ENCODE data around the gene ACOX3.
"Not testable (repeated sequence)": the region's sequence is repeated elsewhere in the genome, so short reads cannot be mapped to it uniquely, and the experiment has no call there.

Gene ACOX3

GRCh38 chr4:8348071-8348470 lies 92.5 kb downstream of the ACOX3 start:
- DNase-seq: no peak

DNA sequence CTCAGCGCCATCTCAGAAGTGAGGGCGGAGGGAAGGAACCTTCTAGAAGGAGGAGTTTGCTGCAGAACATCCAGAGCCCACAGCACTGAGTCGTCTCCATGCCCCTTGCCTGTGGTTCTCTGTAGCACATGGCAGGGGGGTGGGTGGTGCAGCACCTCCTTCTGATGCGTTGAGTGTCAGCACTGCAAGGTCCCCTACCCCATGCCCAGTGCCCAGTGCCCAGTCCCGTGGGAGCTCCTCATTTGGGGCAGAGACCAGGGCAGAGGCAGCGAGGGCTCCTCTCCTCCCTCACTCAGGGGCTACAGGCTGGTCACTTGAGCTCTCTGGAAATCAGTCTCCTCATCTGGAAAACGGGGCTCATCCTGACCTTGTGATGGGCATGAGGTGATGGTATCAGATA lies 92.9 kb downstream of the ACOX3 start:
- no peak for DNase-seq

GRCh38 chr4:8346838-8347605 lies 93.5 kb downstream of the ACOX3 start:
- no peak for DNase-seq

DNA sequence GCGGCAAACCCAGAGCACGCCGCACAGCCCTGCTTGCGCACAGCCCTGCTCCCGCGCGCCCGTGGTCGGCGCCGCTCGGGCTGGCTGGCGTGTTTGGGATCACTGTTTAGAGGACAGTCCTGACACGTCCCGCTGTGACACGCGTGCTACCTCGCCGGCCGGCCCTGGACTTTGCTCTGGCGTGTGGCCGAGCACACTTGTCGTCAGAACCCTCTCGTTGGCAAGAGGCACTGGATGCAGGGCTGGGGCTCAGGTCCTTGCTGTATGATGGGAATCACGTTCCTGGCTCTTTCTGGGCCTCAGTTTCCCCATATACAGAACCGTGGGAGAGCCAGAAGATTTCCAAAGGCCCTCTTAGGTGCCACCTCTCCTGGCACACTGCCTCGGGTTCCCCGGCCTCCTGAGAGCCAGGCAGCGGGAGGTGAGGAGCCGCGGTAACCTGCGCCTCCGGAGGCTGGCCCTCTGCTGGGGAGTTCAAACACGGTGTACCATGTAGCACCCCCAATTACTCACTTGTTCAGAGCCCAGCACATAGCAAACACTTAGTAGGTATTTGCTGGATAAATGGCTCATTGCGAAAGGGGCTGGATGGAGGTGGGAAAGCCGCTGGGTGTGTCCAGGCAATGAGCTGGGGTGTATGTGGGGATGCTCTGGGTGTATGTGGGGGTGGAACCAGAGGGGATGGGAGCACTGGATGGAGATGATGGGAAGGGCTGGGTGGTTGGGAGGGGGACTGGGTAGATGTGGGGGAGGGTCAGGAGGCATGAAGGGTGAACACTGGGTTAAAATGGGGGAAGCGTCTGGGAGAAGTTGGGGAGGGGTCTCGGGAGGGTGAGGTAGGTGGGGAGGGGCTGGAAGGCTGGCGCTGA lies 94.3 kb downstream of the ACOX3 start:
- no peak for DNase-seq

GRCh38 chr4:8345053-8345945 lies 95.2 kb downstream of the ACOX3 start:
- no peak for DNase-seq

DNA sequence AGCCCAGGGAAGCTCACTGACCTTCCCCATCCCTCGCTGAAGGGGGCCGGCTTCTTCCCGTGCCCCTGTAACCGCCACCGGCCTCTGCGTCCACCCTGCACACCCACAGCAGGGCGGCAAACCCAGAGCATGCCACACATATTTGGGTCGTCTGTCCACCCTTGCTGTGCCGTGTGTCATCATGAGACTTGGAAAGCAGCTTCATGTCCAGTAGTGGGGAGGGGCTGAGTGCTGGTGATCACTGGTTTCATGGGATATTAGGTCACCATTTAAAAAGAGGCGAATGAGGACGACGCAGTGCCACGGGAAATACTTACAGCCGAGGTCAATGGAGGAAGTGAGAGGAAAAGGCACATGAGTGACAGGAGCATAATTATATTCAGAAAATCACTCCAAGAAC lies 96.1 kb downstream of the ACOX3 start:
- no peak for DNase-seq

DNA sequence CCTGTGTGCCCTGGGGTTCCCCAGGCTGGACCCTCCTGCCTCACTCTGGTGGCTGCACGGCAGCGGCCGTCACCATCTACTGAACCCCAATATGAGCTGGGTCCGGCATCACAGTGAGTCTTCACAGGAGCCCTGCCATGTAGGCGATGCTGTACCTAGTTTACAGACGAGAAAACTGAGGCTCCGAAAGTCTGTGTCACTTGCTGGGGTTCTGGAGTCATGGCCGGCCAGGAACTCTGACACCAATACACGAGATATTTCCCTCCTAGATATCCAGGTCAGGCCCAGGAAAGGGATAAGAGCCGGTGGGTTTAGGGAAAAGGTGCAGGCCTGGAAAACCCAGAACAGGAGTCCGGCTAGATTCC lies 96.6 kb downstream of the ACOX3 start:
- no peak for DNase-seq

DNA sequence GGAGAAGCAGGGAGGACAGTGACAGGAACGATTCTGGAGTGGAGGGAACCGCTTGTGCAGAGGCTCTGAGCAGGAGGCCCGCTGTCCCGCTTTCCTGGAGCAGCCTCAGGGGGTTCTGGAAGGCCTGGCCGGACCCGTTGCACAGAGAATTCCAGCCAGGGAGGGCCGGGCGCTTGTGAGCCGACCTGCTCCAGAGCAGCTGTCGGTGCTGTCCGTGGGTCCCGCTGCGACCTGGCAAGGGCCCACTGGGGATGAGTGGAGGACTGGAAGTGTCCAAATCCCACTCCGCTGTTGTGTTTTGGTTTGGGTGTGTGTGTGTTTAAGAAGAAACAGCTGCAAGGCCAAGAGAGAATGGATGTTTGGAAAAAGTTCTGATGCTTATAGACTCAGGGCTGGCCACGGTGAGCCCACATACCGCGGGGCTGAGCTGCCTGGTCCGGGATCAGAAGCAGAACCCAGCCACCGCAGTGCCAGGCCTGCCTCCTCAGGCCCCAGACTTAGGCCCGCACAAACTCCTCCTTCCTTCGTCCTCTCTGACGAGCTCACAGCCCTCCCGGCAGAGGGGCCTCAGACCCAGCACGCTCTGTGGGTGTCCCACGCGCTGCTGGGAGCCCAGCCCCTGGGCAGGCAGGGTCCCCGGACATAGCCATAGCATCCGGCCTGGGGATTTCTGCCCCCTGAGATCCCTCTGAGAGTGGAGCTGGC lies 97.1 kb downstream of the ACOX3 start:
- no peak for DNase-seq

GRCh38 chr4:8342651-8343261 lies 97.8 kb downstream of the ACOX3 start:
- DNase-seq: no peak

- DNase-seq: no peak
Measured at GRCh38 chr4:8341691-8342090, 98.8 kb downstream of the ACOX3 start.

GRCh38 chr4:8341281-8341680 lies 99.2 kb downstream of the ACOX3 start:
- DNase-seq: not testable (repeated sequence)

- no peak for DNase-seq
Measured at GRCh38 chr4:8340781-8341241, 99.7 kb downstream of the ACOX3 start.

- DNase-seq: no peak
Measured at GRCh38 chr4:8338351-8338961, 102.1 kb downstream of the ACOX3 start.

GRCh38 chr4:8336412-8337075 lies 104.0 kb downstream of the ACOX3 start:
- no peak for DNase-seq

DNA sequence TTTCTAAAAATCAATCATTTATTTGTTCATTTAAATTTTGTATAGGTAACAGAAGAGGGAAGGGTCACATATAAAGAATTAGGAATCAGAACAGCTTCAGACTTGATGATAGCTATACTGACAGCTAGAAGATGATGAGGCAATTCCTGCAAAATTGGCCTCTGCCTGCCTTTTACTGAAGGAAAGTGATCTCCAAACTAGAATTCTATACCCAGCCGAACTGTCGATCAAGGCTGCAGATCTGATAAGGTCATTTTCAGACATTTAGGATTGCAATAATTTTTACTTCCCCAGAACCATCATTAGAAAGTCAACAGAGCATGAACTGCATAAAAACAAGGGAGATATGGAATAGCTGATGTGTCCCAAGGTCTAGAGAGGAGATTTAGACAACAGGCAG lies 104.7 kb downstream of the ACOX3 start:
- DNase-seq: no peak

GRCh38 chr4:8334786-8335460 lies 105.6 kb downstream of the ACOX3 start:
- DNase-seq: no peak

- no peak for DNase-seq
Measured at GRCh38 chr4:8333726-8334460, 106.6 kb downstream of the ACOX3 start.

- no peak for DNase-seq
Measured at GRCh38 chr4:8332891-8333331, 107.6 kb downstream of the ACOX3 start.

GRCh38 chr4:8332038-8332857 lies 108.3 kb downstream of the ACOX3 start:
- DNase-seq: no peak

Measured in NCI-H2171 treated with DMSO at 0.1 percent for 48 hours (cell line).